T-helper 1 cell (primary cell): ENCODE measurements around the gene ARHGEF9.
"Not testable (repeated sequence)": the region's sequence is repeated elsewhere in the genome, so short reads cannot be mapped to it uniquely, and the experiment has no call there.

Source experiments
- DNase-seq, 5 donors: peaks; one replicate each; pipeline ENCODE4 v3.0.0-alpha.2; 2012 to 2020

The ARHGEF9 gene

DNA sequence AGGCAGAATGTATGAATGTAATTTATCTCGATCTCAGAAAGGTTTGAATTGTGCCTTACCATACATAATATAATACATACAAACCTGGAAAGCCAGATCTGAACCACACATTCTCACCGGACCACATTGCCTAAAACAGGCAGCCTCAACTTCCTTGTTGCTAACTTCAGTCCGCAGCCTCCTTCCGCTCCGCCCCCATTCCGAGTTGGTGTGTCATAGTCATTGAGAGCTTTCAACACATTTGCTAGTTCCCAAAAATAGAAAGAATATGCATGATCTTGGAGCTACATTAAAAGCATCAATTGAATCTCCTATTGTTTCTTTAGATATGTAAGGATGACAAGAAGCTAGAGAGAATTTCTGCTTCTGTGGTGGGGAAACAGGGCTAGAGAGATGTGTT is 127.2 kb downstream of the ARHGEF9 start:
- no peak for DNase-seq

- DNase-seq, result no peak
Observed at GRCh38 chrX:63656871-63657580, 128.0 kb downstream of the ARHGEF9 start.

DNA sequence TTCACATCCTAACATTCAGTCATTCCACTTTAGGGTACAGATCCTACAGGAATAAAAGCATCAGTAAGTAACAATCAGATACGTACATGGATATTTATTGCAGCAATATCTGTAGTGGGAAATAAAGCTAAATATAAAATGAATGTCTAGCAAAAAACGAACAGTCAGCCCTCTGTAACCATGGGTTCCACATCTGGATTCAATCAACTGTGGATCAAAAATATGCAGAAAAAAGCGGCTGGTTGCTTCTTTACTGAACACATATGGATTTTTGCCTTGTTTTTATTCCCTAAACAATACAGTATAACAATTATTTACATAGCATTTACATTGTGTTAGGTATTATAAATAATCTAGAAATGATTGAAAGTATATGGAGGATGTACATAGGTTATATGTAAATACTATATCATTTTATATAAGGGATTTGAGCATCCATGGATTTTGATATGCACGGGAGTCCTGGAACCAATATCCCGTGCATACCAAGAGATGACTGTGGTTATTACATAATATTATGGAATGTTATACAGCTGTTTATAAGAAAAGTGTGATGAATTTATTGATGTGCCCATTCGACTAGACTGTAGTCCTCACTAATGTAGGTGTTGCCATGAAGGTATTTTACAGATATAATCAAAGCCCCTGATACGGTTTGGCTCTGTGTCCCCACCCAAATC is 132.8 kb downstream of the ARHGEF9 start:
- DNase-seq, result no peak

- not testable (repeated sequence) for DNase-seq
Observed at GRCh38 chrX:63645748-63646147, 139.3 kb downstream of the ARHGEF9 start.

DNA sequence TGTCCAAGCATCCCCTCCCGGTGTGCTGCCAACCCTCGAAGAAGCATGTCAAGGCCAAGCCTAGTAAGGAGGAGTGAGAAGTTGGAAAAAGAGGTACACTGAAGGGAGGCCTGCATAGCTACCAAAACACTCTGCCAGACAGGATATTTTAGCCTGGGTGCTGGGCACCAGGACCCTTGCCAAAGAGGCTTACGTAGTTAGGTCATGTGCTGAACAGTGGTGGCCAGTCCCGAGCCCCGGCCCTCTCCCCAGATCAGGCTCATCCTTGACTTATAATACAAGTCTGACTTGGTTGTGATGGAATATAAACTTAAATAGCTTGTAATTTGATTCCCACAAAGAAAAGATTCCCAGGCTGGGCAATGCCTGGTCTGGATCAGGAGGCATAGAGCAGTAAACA is 149.3 kb downstream of the ARHGEF9 start:
- no peak for DNase-seq

DNA sequence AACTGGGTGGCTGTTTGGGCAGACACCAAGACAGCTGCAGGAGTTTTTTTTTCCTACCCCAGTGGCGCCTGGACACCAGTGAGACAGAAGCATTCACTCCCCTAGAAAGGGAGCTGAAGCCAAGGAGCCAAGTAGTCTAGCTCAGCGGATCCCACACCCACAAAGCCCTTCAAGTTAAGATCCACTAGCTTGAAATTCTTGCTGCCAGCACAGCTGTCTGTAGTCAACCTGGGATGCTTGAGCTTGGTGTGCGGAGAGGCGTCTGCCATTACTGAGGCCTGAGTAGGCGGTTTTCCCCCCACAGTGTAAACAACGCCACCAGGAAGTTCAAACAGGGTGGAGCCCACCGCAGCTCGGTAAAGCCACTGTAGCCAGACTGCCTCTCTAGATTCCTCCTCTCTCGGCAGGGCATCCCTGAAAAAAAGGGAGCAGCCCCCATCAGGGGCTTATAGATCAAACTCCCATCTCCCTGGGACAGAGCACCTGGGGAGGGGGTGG is 171.4 kb downstream of the ARHGEF9 start:
- no peak for DNase-seq

GRCh38 chrX:63585936-63586335 is 199.1 kb downstream of the ARHGEF9 start:
- no peak for DNase-seq
